ENCODE results near the gene EIF3M. TPM values are rescaled to one million over a fixed set of nuclear protein-coding genes. Genes with fewer than 3 reads are reported as not detected.

EIF3M gene
- total and polyA plus RNA-seq, 2 experiments from 2014 or later, result 667 to 714 TPM

DNA sequence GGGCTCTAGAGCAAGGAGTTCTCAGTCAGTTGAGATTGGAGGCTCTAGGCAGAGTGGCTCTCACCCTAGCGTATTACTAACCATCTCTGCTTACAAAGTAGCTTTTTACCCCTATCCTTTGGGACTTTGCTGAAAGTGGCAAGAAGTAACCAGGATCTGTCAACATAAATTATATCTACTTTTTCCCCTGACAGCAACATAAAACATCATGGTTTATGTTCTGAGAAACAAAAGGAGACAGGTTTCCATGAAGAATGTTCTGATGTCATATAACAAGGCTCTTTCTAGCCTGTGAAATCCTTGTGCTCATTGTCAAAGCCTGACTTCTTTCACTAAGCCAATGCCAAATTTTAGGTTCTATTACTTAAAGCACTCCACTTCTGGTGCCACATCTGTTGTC, 7.2 kb upstream of the EIF3M start:
- H3K79me2 ChIP-seq (replicated peaks; ENCODE audit: insufficient read depth), result no peaks in the 10 kb centered on the region
- H3K4me1 ChIP-seq (ENCODE audit: insufficient read depth), result peaks cover 3% of the 10 kb centered on the region
- Mint-ChIP-seq H3K9me3 (no peaks in the 10 kb centered on the region), H3K27ac (no peak overlapping the region), H3K27me3 (ENCODE audit: insufficient read depth, low read depth, poor library complexity) (peaks cover 5% of the 10 kb centered on the region), H3K36me3 (ENCODE audit: low read depth) (no peaks in the 10 kb centered on the region; the same call in 2 of the 3 replicates), H3K4me1 (peaks cover 11% of the 10 kb centered on the region), H3K4me3 (no peak overlapping the region)
- DNase-seq (ENCODE audit: low spot score) (no peak), ATAC-seq (no peak)
- TF ChIP-seq, protein P1, sequence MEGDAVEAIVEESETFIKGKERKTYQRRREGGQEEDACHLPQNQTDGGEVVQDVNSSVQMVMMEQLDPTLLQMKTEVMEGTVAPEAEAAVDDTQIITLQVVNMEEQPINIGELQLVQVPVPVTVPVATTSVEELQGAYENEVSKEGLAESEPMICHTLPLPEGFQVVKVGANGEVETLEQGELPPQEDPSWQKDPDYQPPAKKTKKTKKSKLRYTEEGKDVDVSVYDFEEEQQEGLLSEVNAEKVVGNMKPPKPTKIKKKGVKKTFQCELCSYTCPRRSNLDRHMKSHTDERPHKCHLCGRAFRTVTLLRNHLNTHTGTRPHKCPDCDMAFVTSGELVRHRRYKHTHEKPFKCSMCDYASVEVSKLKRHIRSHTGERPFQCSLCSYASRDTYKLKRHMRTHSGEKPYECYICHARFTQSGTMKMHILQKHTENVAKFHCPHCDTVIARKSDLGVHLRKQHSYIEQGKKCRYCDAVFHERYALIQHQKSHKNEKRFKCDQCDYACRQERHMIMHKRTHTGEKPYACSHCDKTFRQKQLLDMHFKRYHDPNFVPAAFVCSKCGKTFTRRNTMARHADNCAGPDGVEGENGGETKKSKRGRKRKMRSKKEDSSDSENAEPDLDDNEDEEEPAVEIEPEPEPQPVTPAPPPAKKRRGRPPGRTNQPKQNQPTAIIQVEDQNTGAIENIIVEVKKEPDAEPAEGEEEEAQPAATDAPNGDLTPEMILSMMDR (conservative IDR thresholded peaks at IDR 0.05; ENCODE audit: low read depth in 2 of 2), result no peak
- no peak for TF ChIP-seq ZNF114 (CRISPR knock-in tag; IDR thresholded peaks at IDR 0.05)
- TF ChIP-seq ZNF331 (CRISPR knock-in tag; IDR thresholded peaks at IDR 0.05; ENCODE audit: low read depth), result no peak
- no peak for TF ChIP-seq NANOG (IDR thresholded peaks at IDR 0.05; ENCODE audit: borderline replicate concordance)
- TF ChIP-seq CREB1 (CRISPR knock-in tag; IDR thresholded peaks at IDR 0.05; ENCODE audit: low read depth), result no peak
- no peak for TF ChIP-seq POLR2AphosphoS5 (IDR thresholded peaks at IDR 0.05; ENCODE audit: low read depth)
- no peak for TF ChIP-seq JUNB (IDR thresholded peaks at IDR 0.05; ENCODE audit: unreplicated experiment)
- no peak overlapping the region for H3K4me2 ChIP-seq
- no peaks in the 10 kb centered on the region for H3K27me3 ChIP-seq (ENCODE audit: insufficient read depth)
- no peaks in the 10 kb centered on the region for H3K36me3 ChIP-seq (ENCODE audit: insufficient read depth)
- H3K27ac ChIP-seq (ENCODE audit: low read depth), result no peak overlapping the region
- H3K9me2 ChIP-seq (ENCODE audit: insufficient read depth), result no peaks in the 10 kb centered on the region
- no peak overlapping the region for H3K4me3 ChIP-seq
- no peaks in the 10 kb centered on the region for H4K20me1 ChIP-seq (replicated peaks; ENCODE audit: insufficient read depth)
- 0 out of 2 replicates have a peak overlapping the region, but pooled peaks have one; percentile 28 for H2AFZ ChIP-seq
- no peaks in the 10 kb centered on the region for H3F3A ChIP-seq (replicated peaks; ENCODE audit: low read depth)

DNA sequence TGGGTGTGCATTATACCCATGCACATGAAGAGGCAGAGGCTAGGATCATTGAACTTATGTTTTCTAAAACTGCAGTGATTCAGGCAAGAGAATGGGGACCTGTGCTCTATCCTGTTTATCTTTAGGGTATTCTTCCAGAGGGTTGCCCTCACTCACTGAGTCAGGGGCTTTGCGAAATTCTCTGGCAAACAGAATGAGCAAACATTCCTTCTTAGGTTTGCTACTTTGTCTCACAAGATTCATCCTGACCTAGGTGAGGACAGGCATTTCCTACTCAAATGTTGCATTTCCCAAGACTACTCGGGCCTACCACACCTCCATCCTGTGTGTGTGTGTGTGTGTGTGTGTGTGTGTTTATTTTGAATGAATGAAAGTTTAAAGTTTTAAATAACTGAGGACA, 2.7 kb upstream of the EIF3M start:
- H3K27me3 ChIP-seq (ENCODE audit: insufficient read depth), result no peaks in the 10 kb centered on the region
- no peaks in the 10 kb centered on the region for H3K9me2 ChIP-seq (ENCODE audit: insufficient read depth)
- Mint-ChIP-seq H3K27me3 (ENCODE audit: insufficient read depth, low read depth, poor library complexity) (peaks cover 21% of the 10 kb centered on the region), H3K4me3 (no peak overlapping the region), H3K4me1 (peaks cover 26% of the 10 kb centered on the region), H3K27ac (peak overlapping the region; percentile 74; the same call in 1 of the 2 replicates), H3K36me3 (ENCODE audit: low read depth) (peaks cover under 1% of the 10 kb centered on the region; the same call in 2 of the 3 replicates), H3K9me3 (no peaks in the 10 kb centered on the region)
- H3K36me3 ChIP-seq (ENCODE audit: insufficient read depth), result no peaks in the 10 kb centered on the region
- peak overlapping the region; percentile 76; the same call in 1 of the 2 replicates for H2AFZ ChIP-seq
- H3K79me2 ChIP-seq (replicated peaks; ENCODE audit: insufficient read depth), result peaks cover 22% of the 10 kb centered on the region
- H3K4me1 ChIP-seq (ENCODE audit: insufficient read depth), result peaks cover 9% of the 10 kb centered on the region
- peaks cover 9% of the 10 kb centered on the region for H4K20me1 ChIP-seq (replicated peaks; ENCODE audit: insufficient read depth)
- no peak overlapping the region for H3K4me3 ChIP-seq
- ATAC-seq (no peak), DNase-seq (ENCODE audit: low spot score) (peak; percentile 20)
- no peak overlapping the region for H3K4me2 ChIP-seq
- no peak overlapping the region for H3K27ac ChIP-seq (ENCODE audit: low read depth)
- no peaks in the 10 kb centered on the region for H3F3A ChIP-seq (replicated peaks; ENCODE audit: low read depth)
- no peak for TF ChIP-seq NANOG (IDR thresholded peaks at IDR 0.05; ENCODE audit: borderline replicate concordance)
- TF ChIP-seq, protein P1 (conservative IDR thresholded peaks at IDR 0.05; ENCODE audit: low read depth in 2 of 2), result no peak
- TF ChIP-seq CREB1 (CRISPR knock-in tag; IDR thresholded peaks at IDR 0.05; ENCODE audit: low read depth), result no peak
- TF ChIP-seq, protein P2, sequence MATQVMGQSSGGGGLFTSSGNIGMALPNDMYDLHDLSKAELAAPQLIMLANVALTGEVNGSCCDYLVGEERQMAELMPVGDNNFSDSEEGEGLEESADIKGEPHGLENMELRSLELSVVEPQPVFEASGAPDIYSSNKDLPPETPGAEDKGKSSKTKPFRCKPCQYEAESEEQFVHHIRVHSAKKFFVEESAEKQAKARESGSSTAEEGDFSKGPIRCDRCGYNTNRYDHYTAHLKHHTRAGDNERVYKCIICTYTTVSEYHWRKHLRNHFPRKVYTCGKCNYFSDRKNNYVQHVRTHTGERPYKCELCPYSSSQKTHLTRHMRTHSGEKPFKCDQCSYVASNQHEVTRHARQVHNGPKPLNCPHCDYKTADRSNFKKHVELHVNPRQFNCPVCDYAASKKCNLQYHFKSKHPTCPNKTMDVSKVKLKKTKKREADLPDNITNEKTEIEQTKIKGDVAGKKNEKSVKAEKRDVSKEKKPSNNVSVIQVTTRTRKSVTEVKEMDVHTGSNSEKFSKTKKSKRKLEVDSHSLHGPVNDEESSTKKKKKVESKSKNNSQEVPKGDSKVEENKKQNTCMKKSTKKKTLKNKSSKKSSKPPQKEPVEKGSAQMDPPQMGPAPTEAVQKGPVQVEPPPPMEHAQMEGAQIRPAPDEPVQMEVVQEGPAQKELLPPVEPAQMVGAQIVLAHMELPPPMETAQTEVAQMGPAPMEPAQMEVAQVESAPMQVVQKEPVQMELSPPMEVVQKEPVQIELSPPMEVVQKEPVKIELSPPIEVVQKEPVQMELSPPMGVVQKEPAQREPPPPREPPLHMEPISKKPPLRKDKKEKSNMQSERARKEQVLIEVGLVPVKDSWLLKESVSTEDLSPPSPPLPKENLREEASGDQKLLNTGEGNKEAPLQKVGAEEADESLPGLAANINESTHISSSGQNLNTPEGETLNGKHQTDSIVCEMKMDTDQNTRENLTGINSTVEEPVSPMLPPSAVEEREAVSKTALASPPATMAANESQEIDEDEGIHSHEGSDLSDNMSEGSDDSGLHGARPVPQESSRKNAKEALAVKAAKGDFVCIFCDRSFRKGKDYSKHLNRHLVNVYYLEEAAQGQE (IDR thresholded peaks at IDR 0.05; ENCODE audit: unreplicated experiment), result no peak
- TF ChIP-seq EZH2 (IDR thresholded peaks at IDR 0.05; ENCODE audit: low read depth, unreplicated experiment), result no peak
